Panc1 (cell line): Measurements from ENCODE around the gene NAV1.

Experiments used
- POLR2AphosphoS5 ChIP-seq: IDR thresholded peaks from 2 replicates; pipeline ENCODE4 v1.6.1; 2012; ENCODE audit warnings: mild to moderate bottlenecking, low read depth, low read length, moderate library complexity
- TF ChIP-seq, protein P1 (sequence below): fragments of 450-650 bp; IDR thresholded peaks from 2 replicates; pipeline ENCODE4 v1.5.1; 2017; ENCODE audit warnings: mild to moderate bottlenecking
- TF ChIP-seq, protein P2 (sequence below), 2 experiments: IDR thresholded peaks; 2 replicates each; pipeline ENCODE4 v1.6.1; 2011 to 2012; ENCODE audit warnings: low read depth in 2 of 2, control low read depth in 1 of 2, low read length in 1 of 2, mild to moderate bottlenecking in 1 of 2, moderate library complexity in 1 of 2; ENCODE audit not compliant: insufficient read depth in 1 of 2

DNA sequence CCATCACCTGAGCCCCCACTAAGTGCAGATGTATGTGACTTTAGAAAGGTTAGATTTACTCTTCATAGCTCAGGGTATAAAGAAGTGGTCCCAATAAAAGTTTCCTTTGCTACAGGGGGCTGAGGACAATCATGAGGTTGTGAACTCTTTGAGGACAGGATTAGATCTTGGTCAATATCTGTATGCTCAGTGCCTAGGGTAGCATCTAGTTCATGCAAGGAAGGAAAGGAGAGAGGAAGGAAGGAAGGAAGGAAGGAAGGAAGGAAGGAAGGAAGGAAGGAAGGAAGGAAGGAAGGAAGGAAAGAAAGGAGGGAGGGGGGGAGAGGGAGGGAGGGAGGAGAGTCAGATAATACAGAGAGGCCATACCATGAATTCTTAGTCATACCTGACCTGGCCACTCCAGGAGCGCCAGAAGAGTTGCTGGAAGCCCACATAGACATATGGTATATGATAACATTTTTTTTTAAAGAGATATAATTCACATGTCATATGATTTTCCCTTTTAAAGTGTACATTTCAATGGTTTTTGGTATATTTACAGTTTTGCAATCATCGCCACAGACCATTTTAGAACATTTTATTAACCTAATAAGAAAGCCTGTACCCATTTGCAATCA lies 22.3 kb upstream of the NAV1 start:
- TF ChIP-seq, protein P1, sequence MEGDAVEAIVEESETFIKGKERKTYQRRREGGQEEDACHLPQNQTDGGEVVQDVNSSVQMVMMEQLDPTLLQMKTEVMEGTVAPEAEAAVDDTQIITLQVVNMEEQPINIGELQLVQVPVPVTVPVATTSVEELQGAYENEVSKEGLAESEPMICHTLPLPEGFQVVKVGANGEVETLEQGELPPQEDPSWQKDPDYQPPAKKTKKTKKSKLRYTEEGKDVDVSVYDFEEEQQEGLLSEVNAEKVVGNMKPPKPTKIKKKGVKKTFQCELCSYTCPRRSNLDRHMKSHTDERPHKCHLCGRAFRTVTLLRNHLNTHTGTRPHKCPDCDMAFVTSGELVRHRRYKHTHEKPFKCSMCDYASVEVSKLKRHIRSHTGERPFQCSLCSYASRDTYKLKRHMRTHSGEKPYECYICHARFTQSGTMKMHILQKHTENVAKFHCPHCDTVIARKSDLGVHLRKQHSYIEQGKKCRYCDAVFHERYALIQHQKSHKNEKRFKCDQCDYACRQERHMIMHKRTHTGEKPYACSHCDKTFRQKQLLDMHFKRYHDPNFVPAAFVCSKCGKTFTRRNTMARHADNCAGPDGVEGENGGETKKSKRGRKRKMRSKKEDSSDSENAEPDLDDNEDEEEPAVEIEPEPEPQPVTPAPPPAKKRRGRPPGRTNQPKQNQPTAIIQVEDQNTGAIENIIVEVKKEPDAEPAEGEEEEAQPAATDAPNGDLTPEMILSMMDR, result no peak
- TF ChIP-seq, protein P2, sequence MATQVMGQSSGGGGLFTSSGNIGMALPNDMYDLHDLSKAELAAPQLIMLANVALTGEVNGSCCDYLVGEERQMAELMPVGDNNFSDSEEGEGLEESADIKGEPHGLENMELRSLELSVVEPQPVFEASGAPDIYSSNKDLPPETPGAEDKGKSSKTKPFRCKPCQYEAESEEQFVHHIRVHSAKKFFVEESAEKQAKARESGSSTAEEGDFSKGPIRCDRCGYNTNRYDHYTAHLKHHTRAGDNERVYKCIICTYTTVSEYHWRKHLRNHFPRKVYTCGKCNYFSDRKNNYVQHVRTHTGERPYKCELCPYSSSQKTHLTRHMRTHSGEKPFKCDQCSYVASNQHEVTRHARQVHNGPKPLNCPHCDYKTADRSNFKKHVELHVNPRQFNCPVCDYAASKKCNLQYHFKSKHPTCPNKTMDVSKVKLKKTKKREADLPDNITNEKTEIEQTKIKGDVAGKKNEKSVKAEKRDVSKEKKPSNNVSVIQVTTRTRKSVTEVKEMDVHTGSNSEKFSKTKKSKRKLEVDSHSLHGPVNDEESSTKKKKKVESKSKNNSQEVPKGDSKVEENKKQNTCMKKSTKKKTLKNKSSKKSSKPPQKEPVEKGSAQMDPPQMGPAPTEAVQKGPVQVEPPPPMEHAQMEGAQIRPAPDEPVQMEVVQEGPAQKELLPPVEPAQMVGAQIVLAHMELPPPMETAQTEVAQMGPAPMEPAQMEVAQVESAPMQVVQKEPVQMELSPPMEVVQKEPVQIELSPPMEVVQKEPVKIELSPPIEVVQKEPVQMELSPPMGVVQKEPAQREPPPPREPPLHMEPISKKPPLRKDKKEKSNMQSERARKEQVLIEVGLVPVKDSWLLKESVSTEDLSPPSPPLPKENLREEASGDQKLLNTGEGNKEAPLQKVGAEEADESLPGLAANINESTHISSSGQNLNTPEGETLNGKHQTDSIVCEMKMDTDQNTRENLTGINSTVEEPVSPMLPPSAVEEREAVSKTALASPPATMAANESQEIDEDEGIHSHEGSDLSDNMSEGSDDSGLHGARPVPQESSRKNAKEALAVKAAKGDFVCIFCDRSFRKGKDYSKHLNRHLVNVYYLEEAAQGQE (IDR thresholded peaks at IDR 0.05; ENCODE audit: insufficient read depth in 1 of 2, low read depth in 2 of 2, low read length in 1 of 2), result no peak
- no peak for TF ChIP-seq POLR2AphosphoS5
